ENCODE measurements around the gene PHOX2B.

DNA sequence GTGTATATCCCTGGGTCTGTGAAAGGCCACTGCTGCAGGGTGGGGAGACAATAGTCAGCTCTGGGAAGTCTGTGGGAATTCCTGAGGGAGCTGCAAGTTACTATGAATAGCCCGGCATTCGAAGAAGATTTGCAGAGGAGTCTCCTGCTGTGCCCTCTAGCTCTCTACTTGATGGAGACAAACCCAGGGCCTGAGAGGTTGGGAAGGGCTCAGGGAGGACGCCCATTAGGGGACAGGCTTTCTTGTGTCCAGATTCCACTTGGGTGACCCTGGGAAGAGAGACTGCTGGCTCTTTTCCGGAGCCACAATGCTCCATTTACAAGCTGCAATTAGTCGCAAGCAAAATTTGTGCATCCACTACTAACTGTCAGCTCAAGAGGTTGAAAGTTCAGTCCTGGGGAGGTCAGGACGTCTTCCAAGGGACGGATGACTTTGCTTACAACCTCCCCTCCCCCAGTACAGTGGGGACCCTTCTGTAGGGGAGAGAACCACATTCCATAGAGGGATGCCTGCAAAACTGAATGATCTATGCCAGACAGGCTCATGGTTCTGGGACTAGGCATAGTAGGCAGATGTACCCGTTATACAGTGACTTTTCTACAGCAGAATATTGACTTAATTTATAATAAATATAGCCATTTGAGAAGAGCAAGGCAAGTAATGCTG lies 48.2 kb upstream of the PHOX2B start:
- TF ChIP-seq, protein P1, sequence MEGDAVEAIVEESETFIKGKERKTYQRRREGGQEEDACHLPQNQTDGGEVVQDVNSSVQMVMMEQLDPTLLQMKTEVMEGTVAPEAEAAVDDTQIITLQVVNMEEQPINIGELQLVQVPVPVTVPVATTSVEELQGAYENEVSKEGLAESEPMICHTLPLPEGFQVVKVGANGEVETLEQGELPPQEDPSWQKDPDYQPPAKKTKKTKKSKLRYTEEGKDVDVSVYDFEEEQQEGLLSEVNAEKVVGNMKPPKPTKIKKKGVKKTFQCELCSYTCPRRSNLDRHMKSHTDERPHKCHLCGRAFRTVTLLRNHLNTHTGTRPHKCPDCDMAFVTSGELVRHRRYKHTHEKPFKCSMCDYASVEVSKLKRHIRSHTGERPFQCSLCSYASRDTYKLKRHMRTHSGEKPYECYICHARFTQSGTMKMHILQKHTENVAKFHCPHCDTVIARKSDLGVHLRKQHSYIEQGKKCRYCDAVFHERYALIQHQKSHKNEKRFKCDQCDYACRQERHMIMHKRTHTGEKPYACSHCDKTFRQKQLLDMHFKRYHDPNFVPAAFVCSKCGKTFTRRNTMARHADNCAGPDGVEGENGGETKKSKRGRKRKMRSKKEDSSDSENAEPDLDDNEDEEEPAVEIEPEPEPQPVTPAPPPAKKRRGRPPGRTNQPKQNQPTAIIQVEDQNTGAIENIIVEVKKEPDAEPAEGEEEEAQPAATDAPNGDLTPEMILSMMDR (conservative IDR thresholded peaks at IDR 0.05; ENCODE audit: low read depth, low read length), result no peak
- TF ChIP-seq EZH2 (IDR thresholded peaks at IDR 0.05; ENCODE audit: borderline replicate concordance, low read depth, low read length, poor library complexity, severe bottlenecking), result no peak

Measured in A673 (cell line).